Tracheal epithelial cell (primary cell): ENCODE data around the gene SAFB. TPM values are rescaled to one million over a fixed set of nuclear protein-coding genes. Genes with fewer than 3 reads are reported as not detected.

Experiments
- total RNA-seq: library from RNA; depleted of rRNA; stranded (reverse); fragments of >200 nt; gene quantifications from 2 replicates; pipeline ENCODE4 v1.2.1, GENCODE V29; 2014

The SAFB gene
- 31.6 and 36.7 TPM in 2 replicates for total RNA-seq

DNA sequence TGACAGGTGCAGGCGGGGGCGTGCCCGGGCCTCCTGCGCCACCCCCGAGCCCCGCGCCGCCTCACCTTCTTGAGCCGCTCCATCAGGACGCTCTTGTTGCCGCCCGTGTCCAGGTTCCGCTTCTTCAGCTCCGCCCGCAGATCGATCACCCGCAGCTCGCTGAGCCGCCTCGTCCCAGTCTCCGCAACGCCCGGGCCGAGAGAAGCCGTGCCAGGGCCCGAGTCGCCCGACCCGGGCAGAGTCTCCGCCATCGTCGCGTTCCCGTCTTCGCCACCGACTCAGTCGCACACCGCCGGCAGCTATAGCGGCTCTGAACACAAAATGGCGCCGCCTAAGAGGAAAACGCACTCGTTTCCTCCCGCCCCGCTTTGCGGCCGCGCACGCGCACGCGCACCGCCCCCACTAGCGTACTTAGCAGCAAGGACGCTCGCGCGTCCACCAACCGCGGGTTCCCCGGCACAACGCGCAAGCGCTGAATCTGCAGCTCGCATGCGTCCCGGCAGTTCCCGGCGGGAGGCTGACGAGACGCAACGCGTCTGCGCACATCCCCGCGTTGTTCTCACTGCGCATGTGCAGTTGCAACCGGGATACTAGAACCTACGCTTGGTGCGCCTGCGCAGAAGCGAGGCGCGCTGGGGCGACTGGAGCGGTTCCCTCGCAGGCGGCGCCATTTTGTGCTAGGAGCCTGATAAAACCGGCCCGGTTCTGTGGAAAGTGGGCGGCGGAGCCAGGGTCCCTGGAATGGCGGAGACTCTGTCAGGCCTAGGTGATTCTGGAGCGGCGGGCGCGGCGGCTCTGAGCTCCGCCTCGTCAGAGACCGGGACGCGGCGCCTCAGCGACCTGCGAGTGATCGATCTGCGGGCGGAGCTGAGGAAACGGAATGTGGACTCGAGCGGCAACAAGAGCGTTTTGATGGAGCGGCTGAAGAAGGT, at the start of gene SAFB, which contains the start of gene SAFB2:
SAFB (plus strand) TSS at position 619 of the 932 bp plus-strand sequence; CDS start at position 742, 123 bp downstream.
SAFB2 (minus strand) TSS at position 312 of the 932 bp plus-strand sequence; CDS start at position 251, 61 bp downstream.

DNA sequence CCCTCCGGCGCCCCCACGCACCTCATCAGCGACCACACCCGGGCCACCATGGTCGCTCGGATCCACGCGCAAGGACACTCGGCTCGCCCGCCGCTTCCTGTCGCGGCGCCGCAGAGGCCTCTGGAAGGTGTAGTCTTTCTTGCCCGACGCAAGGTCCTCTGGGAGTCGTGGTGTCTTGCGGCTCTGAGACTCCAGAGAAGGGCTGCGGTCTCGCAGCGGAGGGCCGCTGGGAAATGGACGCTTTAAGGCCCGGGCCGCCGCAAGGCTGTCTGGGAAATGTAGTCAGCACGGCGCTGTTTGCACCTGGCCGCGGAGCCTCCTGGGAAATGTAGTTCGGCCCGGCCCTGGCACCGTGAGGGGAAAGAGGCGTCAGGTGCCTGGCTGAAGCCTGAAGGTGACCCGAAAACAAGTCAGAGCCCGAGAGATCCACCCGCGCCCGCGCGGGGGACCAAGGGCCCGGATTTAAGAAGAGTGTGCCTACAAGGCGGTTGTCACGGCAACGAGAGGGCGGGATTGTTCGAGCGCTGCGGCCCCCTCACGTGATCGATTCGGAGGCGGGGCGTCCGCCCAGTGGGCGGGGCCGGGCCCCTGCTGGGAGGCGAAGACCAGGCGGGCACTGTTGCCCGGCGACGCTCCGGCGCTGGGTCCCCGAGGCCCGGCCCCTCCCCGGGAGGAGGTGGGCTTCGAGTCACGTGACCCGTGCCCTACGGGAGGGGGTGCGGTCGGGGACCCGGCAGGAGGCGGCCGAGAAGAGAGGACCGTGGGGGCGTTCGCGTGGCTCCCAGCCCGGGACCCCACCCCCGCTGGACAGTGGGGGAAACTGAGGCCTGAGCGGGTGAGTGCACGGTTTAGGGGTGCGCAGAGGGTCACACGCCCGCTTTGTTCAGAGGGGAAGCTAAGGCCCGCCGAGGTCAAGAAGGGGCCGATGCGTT, 57.8 kb downstream of the SAFB start, which contains the start of the genes HSD11B1L and MICOS13:
HSD11B1L (plus strand) TSS at position 591 of the 932 bp plus-strand sequence. CDS start 3,806 bp downstream, outside the sequence.
MICOS13 (minus strand) TSS at position 80 of the 932 bp plus-strand sequence; CDS start at position 50, 30 bp downstream.

DNA sequence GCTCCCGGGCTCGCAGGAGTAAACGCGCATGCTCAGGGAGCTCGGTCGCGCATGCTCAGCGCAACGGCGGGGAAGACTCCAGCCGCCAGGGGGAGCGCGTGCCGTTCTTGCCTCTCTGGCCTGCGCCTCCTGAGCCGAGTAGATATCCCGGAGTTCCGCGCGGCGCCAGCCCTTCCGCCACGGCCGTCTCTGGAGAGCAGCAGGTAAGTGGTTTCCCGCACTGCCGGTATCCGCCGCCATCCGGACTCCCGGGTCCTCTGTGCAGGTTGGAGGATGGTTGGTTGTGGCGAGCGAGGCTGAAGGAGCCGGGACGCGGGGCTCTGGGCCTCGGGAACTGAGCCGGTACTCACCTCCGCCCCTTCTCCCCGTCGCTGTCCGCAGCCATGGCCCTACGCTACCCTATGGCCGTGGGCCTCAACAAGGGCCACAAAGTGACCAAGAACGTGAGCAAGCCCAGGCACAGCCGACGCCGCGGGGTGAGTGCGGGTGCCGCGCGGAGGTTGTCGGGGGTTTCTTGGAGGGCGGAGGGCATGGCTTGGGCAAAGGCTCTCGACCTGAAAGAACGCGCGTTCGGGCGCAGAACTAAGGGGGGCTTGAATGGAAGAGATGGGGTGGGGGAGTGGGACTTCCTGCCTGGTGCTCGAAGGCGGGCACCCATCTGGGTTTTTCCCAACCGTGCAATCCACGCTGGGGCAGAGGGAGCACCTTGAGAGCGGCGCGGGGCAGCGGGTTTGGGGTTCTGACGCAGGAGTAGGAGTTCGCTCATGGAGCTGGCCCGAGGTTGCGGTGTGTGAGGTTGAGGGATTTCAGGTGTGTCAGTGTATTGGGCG, 67.5 kb downstream of the SAFB start, which contains the start of gene RPL36:
RPL36 (plus strand) TSS at position 171 of the 830 bp plus-strand sequence; CDS start at position 384, 213 bp downstream.

Other genes with a start within 250 kb of the SAFB start
- gene ZNRF4, start 167.7 kb upstream of the SAFB start, total RNA-seq: not detected in 2 replicates
- 3.2 and 14.9 TPM in 2 replicates for gene TINCR, start 55.1 kb upstream of the SAFB start, total RNA-seq
- 15.2 and 17.7 TPM in 2 replicates for gene SAFB2, start 307 bp upstream of the SAFB start, total RNA-seq
- 31.5 and 31.8 TPM in 2 replicates for gene MICOS13, start 57.4 kb downstream of the SAFB start, total RNA-seq
- 14.5 and 19.3 TPM in 2 replicates for gene HSD11B1L, start 57.9 kb downstream of the SAFB start, total RNA-seq
- gene RPL36, start 67.2 kb downstream of the SAFB start, total RNA-seq: 601 and 1,423 TPM in 2 replicates
- 137 and 179 TPM in 2 replicates for gene LONP1, start 97.1 kb downstream of the SAFB start, total RNA-seq
- not detected in 2 replicates for gene CATSPERD, start 97.6 kb downstream of the SAFB start, total RNA-seq
- gene PRR22, start 161.7 kb downstream of the SAFB start, total RNA-seq: 0.48 TPM in 1 of 2 replicates, not detected in the other
- gene DUS3L, start 168.1 kb downstream of the SAFB start, total RNA-seq: 41.2 and 42.0 TPM in 2 replicates
- 0.21 and 0.24 TPM in 2 replicates for gene NRTN, start 182.0 kb downstream of the SAFB start, total RNA-seq
- gene FUT6, start 216.6 kb downstream of the SAFB start, total RNA-seq: under 0.01 and 2.8 TPM in 2 replicates
- gene FUT3, start 228.4 kb downstream of the SAFB start, total RNA-seq: 7.5 and 12.1 TPM in 2 replicates
- gene FUT5, start 247.5 kb downstream of the SAFB start, total RNA-seq: not detected in 2 replicates